SU-DHL-6 (cell line): ENCODE data around the gene MROH8.

Experiments
- H2AFZ ChIP-seq: fragments of 200-600 bp; sonication (generic); 2 replicates; pipeline ENCODE4 v1.6.1; 2014; ENCODE audit warnings: low read depth, mild to moderate bottlenecking, moderate library complexity, mixed read lengths, antibody characterized with exemption, low read length; ENCODE audit not compliant: severe bottlenecking
- H3F3A ChIP-seq: fragments of 200-600 bp; shearing (Covaris generic); 2 replicates; pipeline ENCODE4 v1.6.0; 2016; ENCODE audit warnings: antibody characterized with exemption, mild to moderate bottlenecking; ENCODE audit not compliant: insufficient read depth
- H3K27ac ChIP-seq: fragments of 200-600 bp; sonication (generic); 2 replicates; pipeline ENCODE4 v1.5.1; 2016; ENCODE audit warnings: low read depth, mild to moderate bottlenecking, low read length, moderate library complexity, mixed read lengths
- H3K27me3 ChIP-seq: fragments of 200-600 bp; sonication (generic), shearing (Covaris generic); 2 replicates; pipeline ENCODE4 v1.6.0; 2014; ENCODE audit warnings: mild to moderate bottlenecking, low read length
- H3K36me3 ChIP-seq: fragments of 200-600 bp; sonication (generic); 2 replicates; pipeline ENCODE4 v1.6.1; 2014; ENCODE audit warnings: mild to moderate bottlenecking, low read length, mixed read lengths
- H3K4me2 ChIP-seq: fragments of 300-600, 200-600 bp; shearing (Covaris generic), sonication (generic); 2 replicates; pipeline ENCODE4 v1.6.0; 2014; ENCODE audit warnings: low read length, low read depth, mild to moderate bottlenecking; ENCODE audit not compliant: poor library complexity, severe bottlenecking
- H3K4me3 ChIP-seq: fragments of 200-600 bp; sonication (generic); 2 replicates; pipeline ENCODE4 v1.5.1; 2014; ENCODE audit warnings: antibody characterized with exemption, low read length, mild to moderate bottlenecking, mixed read lengths; ENCODE audit not compliant: insufficient read depth, poor library complexity, severe bottlenecking
- H3K79me2 ChIP-seq: fragments of 200-600 bp; sonication (generic); 2 replicates; pipeline ENCODE4 v1.6.1; 2014; ENCODE audit warnings: mild to moderate bottlenecking, low read length, moderate library complexity; ENCODE audit not compliant: insufficient read depth
- H3K9ac ChIP-seq: fragments of 200-600 bp; sonication (generic); 2 replicates; pipeline ENCODE4 v1.7.0; 2014; ENCODE audit warnings: mild to moderate bottlenecking, low read length
- H3K9me2 ChIP-seq: fragments of 200-600 bp; sonication (generic); replicated peaks from 2 replicates; pipeline ENCODE4 v1.6.1; 2014; ENCODE audit warnings: low read length; ENCODE audit not compliant: insufficient read depth
- H3K9me3 ChIP-seq: fragments of 200-600 bp; sonication (generic); 2 replicates; pipeline ENCODE4 v1.6.1; 2014; ENCODE audit warnings: low read length, mixed read lengths; ENCODE audit not compliant: insufficient read depth
- H4K20me1 ChIP-seq: fragments of 200-600 bp; sonication (generic); 2 replicates; pipeline ENCODE4 v1.6.1; 2014; ENCODE audit warnings: low read depth, mild to moderate bottlenecking, antibody characterized with exemption, low read length, moderate library complexity, mixed read lengths
- CTCF ChIP-seq: fragments of 200-600 bp; sonication (generic); IDR thresholded peaks from one replicate; pipeline ENCODE4 v1.5.1; 2017; ENCODE audit warnings: antibody characterized with exemption, mild to moderate bottlenecking, low read length, moderate library complexity; ENCODE audit not compliant: insufficient read depth, poor library complexity, severe bottlenecking
- EZH2phosphoT487 ChIP-seq: fragments of 200-600 bp; sonication (generic), shearing (Covaris generic); conservative IDR thresholded peaks from 2 replicates; pipeline ENCODE4 v1.6.1; 2018; ENCODE audit warnings: mild to moderate bottlenecking, antibody characterized with exemption, low read length, moderate library complexity, mixed read lengths

MROH8 gene

DNA sequence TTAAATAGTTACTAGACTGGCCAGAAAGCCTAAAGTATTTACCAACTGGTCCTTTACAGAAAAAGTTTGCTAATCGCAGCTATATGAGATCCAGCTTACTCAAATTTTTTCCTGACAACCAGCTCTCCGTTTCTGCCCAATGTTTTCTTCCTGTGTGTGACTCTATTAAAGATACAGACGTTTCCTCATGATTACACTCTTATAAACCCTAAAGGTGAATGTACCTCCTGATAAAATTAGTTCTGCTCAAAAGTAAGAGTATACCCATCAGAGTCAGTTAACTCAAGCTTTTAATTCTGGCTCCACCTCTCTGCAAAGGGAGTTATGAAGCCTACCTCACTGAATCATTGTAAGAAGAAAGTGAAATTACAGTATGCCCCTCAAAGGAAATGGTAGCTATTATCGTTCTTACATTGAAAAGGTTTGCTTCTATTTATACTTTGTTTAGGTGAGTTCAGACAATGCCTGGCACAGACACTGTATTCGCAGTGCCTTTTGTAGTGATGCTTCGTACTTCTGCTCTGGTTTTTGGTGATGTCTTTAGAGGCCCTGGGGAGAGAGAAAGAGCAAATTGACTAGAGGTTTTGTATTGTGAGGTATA is 10.2 kb upstream of the MROH8 start:
- Histone ChIP-seq H3K4me2 (no peak overlapping the region), H3K79me2 (peaks cover 90% of the 10 kb centered on the region), H3K9ac (no peak overlapping the region), H3K4me3 (no peak overlapping the region), H2AFZ (no peak overlapping the region), H4K20me1 (peaks cover 13% of the 10 kb centered on the region), H3K27ac (no peak overlapping the region), H3K27me3 (no peaks in the 10 kb centered on the region), H3K9me2 (no peaks in the 10 kb centered on the region), H3F3A (0 out of 2 replicates have a peak, but pooled peaks cover 2% of the 10 kb centered on the region), H3K36me3 (peaks cover 5% of the 10 kb centered on the region; the same call in 1 of the 2 replicates), H3K9me3 (no peaks in the 10 kb centered on the region)
- TF ChIP-seq CTCF (no peak), EZH2phosphoT487 (no peak)

DNA sequence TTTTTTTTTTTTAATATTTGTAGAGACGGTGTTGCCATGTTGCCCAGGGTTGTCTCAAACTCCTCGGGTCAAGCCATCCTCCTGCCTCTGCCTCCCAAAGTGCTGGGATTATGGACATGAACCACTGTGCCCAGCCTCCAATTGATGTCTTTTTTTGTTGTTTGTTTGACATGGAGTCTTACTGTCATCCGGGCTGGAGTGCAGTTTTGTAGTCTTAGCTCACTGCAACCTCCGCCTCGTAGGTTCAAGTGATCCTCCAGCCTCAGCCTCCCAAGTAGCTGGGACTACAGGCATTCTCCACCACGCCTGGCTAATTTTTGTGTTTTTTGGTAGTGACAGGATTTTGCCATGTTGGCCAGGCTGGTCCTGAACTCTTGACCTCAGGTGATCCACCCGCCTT is 9.4 kb upstream of the MROH8 start:
- TF ChIP-seq EZH2phosphoT487 (no peak), CTCF (no peak)
- Histone ChIP-seq H3K4me2 (no peak overlapping the region), H4K20me1 (peaks cover 13% of the 10 kb centered on the region)

GRCh38 chr20:37185686-37186085 is 6.3 kb upstream of the MROH8 start:
- no peaks in the 10 kb centered on the region for H3K9me3 ChIP-seq
- H2AFZ ChIP-seq, result no peak overlapping the region
- H3K27ac ChIP-seq, result no peak overlapping the region
- peaks cover 5% of the 10 kb centered on the region; the same call in 1 of the 2 replicates for H3K36me3 ChIP-seq
- 0 out of 2 replicates have a peak, but pooled peaks cover under 1% of the 10 kb centered on the region for H3F3A ChIP-seq
- peaks cover 7% of the 10 kb centered on the region; the same call in 1 of the 2 replicates for H4K20me1 ChIP-seq
- no peak overlapping the region for H3K4me2 ChIP-seq
- TF ChIP-seq CTCF (no peak), EZH2phosphoT487 (no peak)
- no peaks in the 10 kb centered on the region for H3K27me3 ChIP-seq
- H3K4me3 ChIP-seq, result no peak overlapping the region
- peaks cover 91% of the 10 kb centered on the region for H3K79me2 ChIP-seq
- H3K9ac ChIP-seq, result no peak overlapping the region
- H3K9me2 ChIP-seq, result no peaks in the 10 kb centered on the region

More for the DNA sequence above, 9.4 kb upstream of the MROH8 start:
- Histone ChIP-seq H3K79me2 (peaks cover 92% of the 10 kb centered on the region), H3F3A (0 out of 2 replicates have a peak, but pooled peaks cover 2% of the 10 kb centered on the region), H3K27me3 (no peaks in the 10 kb centered on the region), H3K9me2 (no peaks in the 10 kb centered on the region), H2AFZ (no peak overlapping the region), H3K36me3 (peaks cover 5% of the 10 kb centered on the region; the same call in 1 of the 2 replicates), H3K27ac (no peak overlapping the region), H3K4me3 (no peak overlapping the region), H3K9ac (no peak overlapping the region), H3K9me3 (no peaks in the 10 kb centered on the region)
